H1 (cell line): ENCODE results near the gene RABGGTA. TPM values are rescaled to one million over a fixed set of nuclear protein-coding genes. Genes with fewer than 3 reads are reported as not detected.

Experiments used
- CTCF ChIA-PET: fragments of 300-600 bp; sonication (Branson Sonifier 250); formaldehyde crosslinking; loops from one replicate; lab custom pipeline; 2021; ENCODE audit not compliant: partially characterized antibody; lab: Charles Lee
- POLR2A ChIA-PET: fragments of 300-600 bp; sonication (Branson Sonifier 250); formaldehyde crosslinking; loops from one replicate; lab custom pipeline; 2021; ENCODE audit warnings: inconsistent platforms; ENCODE audit not compliant: partially characterized antibody; lab: Charles Lee
- DNase-seq, 2 experiments: peaks; one replicate each; pipeline versions ENCODE4 v3.0.0 to v3.0.0-alpha.2; 2010 to 2022; ENCODE audit warnings: low spot score in 2 of 2, low read depth in 1 of 2, mixed read lengths in 1 of 2
- FAIRE-seq: peaks from 2 replicates; lab custom pipeline; 2011; peaks lifted over from hg19 to GRCh38; lab: Jason Lieb, UNC
- H2AFZ ChIP-seq: 2 replicates; pipeline ENCODE4 v1.8.1; 2012; ENCODE audit warnings: low read length, inconsistent platforms
- H2AK5ac ChIP-seq: 2 replicates; pipeline ENCODE4 v1.6.1; 2013; ENCODE audit warnings: low read depth, low read length
- H2BK120ac ChIP-seq: replicated peaks from 2 replicates; pipeline ENCODE3; 2013; ENCODE audit warnings: low read depth, low read length, inconsistent platforms
- H2BK12ac ChIP-seq: 2 replicates; pipeline ENCODE4 v1.6.1; 2013; ENCODE audit warnings: low read depth, low read length
- H2BK15ac ChIP-seq: 2 replicates; pipeline ENCODE4 v1.6.1; 2013; ENCODE audit warnings: low read length
- H2BK20ac ChIP-seq: 2 replicates; pipeline ENCODE4 v1.6.1; 2013; ENCODE audit warnings: low read length
- H2BK5ac ChIP-seq: 2 replicates; pipeline ENCODE4 v1.6.1; 2013; ENCODE audit warnings: low read depth, low read length
- H3K14ac ChIP-seq: 2 replicates; pipeline ENCODE4 v1.6.1; 2013; ENCODE audit warnings: inconsistent platforms; ENCODE audit not compliant: insufficient read length
- H3K18ac ChIP-seq: 2 replicates; pipeline ENCODE4 v1.6.1; 2013; ENCODE audit warnings: low read length; ENCODE audit errors: extremely low read depth
- H3K23ac ChIP-seq: 2 replicates; pipeline ENCODE4 v1.6.1; 2013; ENCODE audit warnings: inconsistent platforms; ENCODE audit not compliant: insufficient read length
- H3K23me2 ChIP-seq: 2 replicates; pipeline ENCODE4 v1.6.1; 2013; ENCODE audit warnings: low read depth, low read length
- H3K27ac ChIP-seq: 2 replicates; pipeline ENCODE4 v1.6.1; 2011; ENCODE audit warnings: low read depth, low read length, inconsistent platforms
- H3K27me3 ChIP-seq, 4 experiments: replicated peaks in 1 of 4; 1 replicate in 1 of 4; 2 replicates in 3 of 4; pipeline versions ENCODE4 v1.6.1 to v1.8.1; 2011 to 2013; ENCODE audit warnings: low read length in 3 of 4, mild to moderate bottlenecking in 3 of 4, inconsistent platforms in 2 of 4, mixed read lengths in 2 of 4, moderate library complexity in 1 of 4; ENCODE audit not compliant: control insufficient read depth in 3 of 4, insufficient read depth in 3 of 4; ENCODE audit errors: extremely low read depth in 1 of 4
- H3K36me3 ChIP-seq, 4 experiments: 2 replicates each; pipeline versions ENCODE4 v1.6.1 to v1.8.1; 2011 to 2013; ENCODE audit warnings: mild to moderate bottlenecking in 4 of 4, low read length in 3 of 4, moderate library complexity in 2 of 4, control low read depth in 1 of 4, inconsistent platforms in 1 of 4; ENCODE audit not compliant: insufficient read depth in 4 of 4, control insufficient read depth in 2 of 4
- H3K4ac ChIP-seq: replicated peaks from 2 replicates; pipeline ENCODE3; 2013; ENCODE audit warnings: low read length, low read depth, mixed read lengths, inconsistent platforms; ENCODE audit not compliant: insufficient read length
- H3K4me1 ChIP-seq, 4 experiments: replicated peaks in 1 of 4; 1 replicate in 1 of 4; 2 replicates in 3 of 4; pipeline versions ENCODE4 v1.6.1 to v1.8.1; 2011 to 2013; ENCODE audit warnings: low read length in 3 of 4, inconsistent platforms in 2 of 4, mixed read lengths in 1 of 4; ENCODE audit not compliant: insufficient read depth in 4 of 4, control insufficient read depth in 3 of 4
- H3K4me2 ChIP-seq, 2 experiments: 2 replicates each; pipeline versions ENCODE4 v1.6.1 to v1.8.1; 2011 to 2013; ENCODE audit warnings: low read depth in 2 of 2, low read length in 2 of 2, control low read depth in 1 of 2, inconsistent platforms in 1 of 2, mild to moderate bottlenecking in 1 of 2; ENCODE audit not compliant: insufficient read depth in 1 of 2
- H3K4me3 ChIP-seq, 4 experiments: fragments of 200-600, 300-600 bp in 1 of 4; sonication (generic), shearing (Covaris generic), sonication (Bioruptor Twin) in 1 of 4; 2 replicates each; pipeline versions ENCODE4 v1.5.1 to v1.8.1; 2011 to 2016; ENCODE audit warnings: low read length in 4 of 4, low read depth in 3 of 4, control low read depth in 2 of 4, inconsistent platforms in 2 of 4, mild to moderate bottlenecking in 2 of 4, mixed read lengths in 1 of 4, moderate library complexity in 1 of 4; ENCODE audit not compliant: insufficient read depth in 2 of 4; ENCODE audit errors: extremely low read depth in 1 of 4
- H3K56ac ChIP-seq: replicated peaks from 2 replicates; pipeline ENCODE3; 2013; ENCODE audit warnings: low read depth, mild to moderate bottlenecking, mixed read lengths, low read length, inconsistent platforms; ENCODE audit not compliant: insufficient read length
- H3K79me1 ChIP-seq: 2 replicates; pipeline ENCODE4 v1.6.1; 2013; ENCODE audit warnings: low read depth, low read length, control low read depth
- H3K79me2 ChIP-seq, 2 experiments: 2 replicates each; pipeline versions ENCODE4 v1.6.1 to v1.8.1; 2012 to 2013; ENCODE audit warnings: low read length in 2 of 2, mild to moderate bottlenecking in 2 of 2, inconsistent platforms in 1 of 2; ENCODE audit not compliant: insufficient read depth in 2 of 2, control insufficient read depth in 1 of 2
- H3K9ac ChIP-seq, 4 experiments: replicated peaks in 1 of 4; 1 replicate in 1 of 4; 2 replicates in 3 of 4; pipeline versions ENCODE4 v1.6.1 to v1.8.1; 2011 to 2013; ENCODE audit warnings: low read depth in 3 of 4, low read length in 3 of 4, control low read depth in 2 of 4, mild to moderate bottlenecking in 2 of 4, moderate library complexity in 2 of 4, inconsistent platforms in 1 of 4; ENCODE audit errors: extremely low read depth in 1 of 4
- H3K9me3 ChIP-seq, 2 experiments: 2 replicates each; pipeline versions ENCODE4 v1.6.1 to v1.8.1; 2012 to 2013; ENCODE audit warnings: mild to moderate bottlenecking in 2 of 2, moderate library complexity in 2 of 2, control low read depth in 1 of 2, inconsistent platforms in 1 of 2, low read depth in 1 of 2, low read length in 1 of 2, mixed read lengths in 1 of 2; ENCODE audit not compliant: insufficient read depth in 2 of 2
- H4K20me1 ChIP-seq, 2 experiments: replicated peaks in 1 of 2; 2 replicates each; pipeline versions ENCODE3 to v1.8.1; 2011 to 2013; ENCODE audit warnings: inconsistent platforms in 2 of 2, low read length in 2 of 2, mild to moderate bottlenecking in 1 of 2; ENCODE audit not compliant: insufficient read depth in 2 of 2, control insufficient read depth in 1 of 2
- H4K5ac ChIP-seq: 2 replicates; pipeline ENCODE4 v1.6.1; 2013; ENCODE audit warnings: low read length, low read depth, mixed read lengths, inconsistent platforms; ENCODE audit not compliant: insufficient read length
- H4K8ac ChIP-seq: 2 replicates; pipeline ENCODE4 v1.8.0; 2013; ENCODE audit warnings: mild to moderate bottlenecking, moderate library complexity, low read length, inconsistent platforms; ENCODE audit not compliant: insufficient read depth; ENCODE audit errors: extremely low read depth
- H4K91ac ChIP-seq: replicated peaks from 2 replicates; pipeline ENCODE3; 2013; ENCODE audit warnings: low read length, mixed read lengths, inconsistent platforms; ENCODE audit not compliant: insufficient read length
- CTBP2 ChIP-seq: IDR thresholded peaks from 2 replicates; pipeline ENCODE4 v1.7.0; 2011; ENCODE audit warnings: borderline replicate concordance, mild to moderate bottlenecking, moderate library complexity, mixed read lengths, low read length; ENCODE audit not compliant: insufficient read depth, insufficient read length
- NRF1 ChIP-seq: IDR thresholded peaks from 2 replicates; pipeline ENCODE4 v1.6.1; 2011; ENCODE audit warnings: mild to moderate bottlenecking, low read depth, low read length, improper control_type of control experiment
- YY1 ChIP-seq: IDR thresholded peaks from 2 replicates; pipeline ENCODE4 v1.6.1; 2011; ENCODE audit warnings: low read depth, mild to moderate bottlenecking, low read length
- WGBS, 2 experiments: shearing (Covaris generic) in 1 of 2; methylation state at CpG; one replicate each; pipeline versions ENCODE4 v1.1.6 to v1.1.7; 2013 to 2015; ENCODE audit warnings: low lambda C conversion rate in 2 of 2, mixed read lengths in 2 of 2, inconsistent platforms in 1 of 2, low coverage in 1 of 2, missing lambda C conversion rate in 1 of 2; ENCODE audit not compliant: insufficient replicate concordance in 2 of 2, insufficient coverage in 1 of 2, insufficient read length in 1 of 2; ENCODE audit errors: extremely low coverage in 1 of 2, missing lambda C conversion rate in 1 of 2; 5-methylcytosine and 5-hydroxymethylcytosine counted together
- polyA plus RNA-seq, 7 experiments: library from polyadenylated mRNA; depleted of rRNA in 3 of 7; stranded (reverse) in 5 of 7; unstranded in 2 of 7; fragments of >200 nt in 5 of 7; fragments of 200-250 nt in 2 of 7; gene quantifications; 1 replicate in 5 of 7; 2 replicates in 1 of 7; 4 replicates in 1 of 7; pipeline versions ENCODE4 v1.2.1 to v1.2.3, GENCODE V29; 2011 to 2013; ENCODE audit warnings: missing spikeins in 2 of 7, mixed read lengths in 2 of 7
- total RNA-seq: library from RNA; stranded (reverse); fragmentation: NEBNext Ultra II Directional; extraction: Animal tissue kit (Norgen Biotek cat#: 25700); gene quantifications from 2 replicates; pipeline ENCODE4 v1.2.1, GENCODE V29; 2021
- TF ChIP-seq, protein P1 (sequence below): IDR thresholded peaks from 2 replicates; pipeline ENCODE4 v1.6.1; 2012; ENCODE audit warnings: inconsistent platforms
- TF ChIP-seq, protein P2 (sequence below): IDR thresholded peaks from 2 replicates; pipeline ENCODE4 v1.6.1; 2011; ENCODE audit warnings: low read depth, mild to moderate bottlenecking, low read length; ENCODE audit not compliant: insufficient read depth

The RABGGTA gene
- total and polyA plus RNA-seq, 2 of the 8 experiments (the other 6 are each of a cell fraction or from before 2014, with no cell fraction given), result 16.0 to 49.8 TPM

DNA sequence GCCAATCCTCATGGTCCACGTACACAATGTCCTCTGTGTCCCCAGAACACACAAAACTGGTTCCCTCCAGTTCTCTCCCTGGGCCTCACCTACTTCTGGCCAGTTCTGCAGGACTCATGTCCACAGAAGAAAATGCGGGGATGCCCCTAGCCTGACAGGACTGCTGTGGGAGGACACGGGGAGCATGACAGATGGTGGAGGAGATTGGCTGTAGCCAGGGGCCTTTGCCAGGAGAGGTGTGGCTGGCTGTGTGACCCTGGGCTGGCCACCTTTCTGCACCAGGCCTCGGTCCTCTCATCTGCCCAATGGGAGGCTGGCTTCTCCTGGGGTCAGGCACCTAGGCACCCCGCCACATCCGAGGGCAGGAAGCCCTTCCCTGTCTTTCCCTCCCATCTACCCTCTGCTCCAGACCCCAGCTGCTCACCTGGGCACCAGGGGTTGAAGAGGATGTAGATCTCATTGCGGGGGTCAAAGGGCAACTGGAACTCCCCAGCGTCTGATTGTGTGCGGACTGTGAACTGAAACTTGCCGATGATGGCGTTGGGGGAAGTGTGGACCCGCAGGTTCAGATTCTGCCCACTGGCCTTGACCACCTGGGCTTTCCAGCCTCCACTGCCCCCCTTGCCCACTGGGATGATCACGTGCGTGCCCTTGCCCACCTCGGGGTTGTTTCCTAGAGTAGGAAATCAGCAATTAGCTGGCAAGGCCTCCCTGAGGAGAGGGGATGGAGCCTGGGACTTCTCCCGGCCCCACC lies 11.2 kb downstream of the RABGGTA start:
- Histone ChIP-seq H3K79me2 (no peaks in the 10 kb centered on the region), H3K9ac (no peak overlapping the region)

More for the DNA sequence above, 11.2 kb downstream of the RABGGTA start:
- Histone ChIP-seq H2BK120ac (no peak overlapping the region), H2BK12ac (no peak overlapping the region), H3K14ac (no peak overlapping the region), H2AK5ac (no peak overlapping the region), H3K9me3 (no peaks in the 10 kb centered on the region), H3K56ac (no peak overlapping the region), H3K23ac (no peak overlapping the region), H2AFZ (no peak overlapping the region), H2BK5ac (no peak overlapping the region; the same call in 1 of the 2 replicates), H3K27ac (no peak overlapping the region), H2BK20ac (no peak overlapping the region), H4K8ac (no peak overlapping the region), H3K27me3 (no peaks in the 10 kb centered on the region; a peak in 1 of 7 replicates), H4K91ac (no peak overlapping the region), H3K4me1 (peaks cover 0 to 2% (median 0%) of the 10 kb centered on the region in 4 experiments; a peak in 1 of 7 replicates), H3K18ac (no peak overlapping the region), H3K79me1 (no peaks in the 10 kb centered on the region), H2BK15ac (no peak overlapping the region), H3K4me2 (no peak overlapping the region), H4K5ac (no peak overlapping the region), H3K4ac (no peak overlapping the region), H3K36me3 (no peaks in the 10 kb centered on the region), H3K4me3 (no peak overlapping the region), H3K23me2 (no peaks in the 10 kb centered on the region), H4K20me1 (peaks cover 0 to 2% of the 10 kb centered on the region in 2 experiments)
- FAIRE-seq (no peak), DNase-seq (no peak)
- TF ChIP-seq NRF1 (no peak), YY1 (no peak), CTBP2 (no peak)
- TF ChIP-seq, protein P1, sequence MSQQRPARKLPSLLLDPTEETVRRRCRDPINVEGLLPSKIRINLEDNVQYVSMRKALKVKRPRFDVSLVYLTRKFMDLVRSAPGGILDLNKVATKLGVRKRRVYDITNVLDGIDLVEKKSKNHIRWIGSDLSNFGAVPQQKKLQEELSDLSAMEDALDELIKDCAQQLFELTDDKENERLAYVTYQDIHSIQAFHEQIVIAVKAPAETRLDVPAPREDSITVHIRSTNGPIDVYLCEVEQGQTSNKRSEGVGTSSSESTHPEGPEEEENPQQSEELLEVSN, result no peak
- TF ChIP-seq, protein P2, sequence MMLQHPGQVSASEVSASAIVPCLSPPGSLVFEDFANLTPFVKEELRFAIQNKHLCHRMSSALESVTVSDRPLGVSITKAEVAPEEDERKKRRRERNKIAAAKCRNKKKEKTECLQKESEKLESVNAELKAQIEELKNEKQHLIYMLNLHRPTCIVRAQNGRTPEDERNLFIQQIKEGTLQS, result no peak
- WGBS, 2 experiments, result 88% methylated on average over 16 of the region's 16 CpGs; no CpG with 5 or more reads in 1 of the 2 experiments
- ChIA-PET POLR2A (interaction anchor here (1.6 to 3.9 kb wide), 2 partner anchors 10 to 14 kb away, joined by 6 to 14 read pairs; no protein-coding TSS in a partner anchor), CTCF (interaction anchor here (0.9 to 3.6 kb wide), 3 partner anchors 17 to 48 kb away, joined by 6 to 13 read pairs (median 12); partner anchors contain the start of genes CIDEB and TINF2)
